ENCODE data around the gene CCL11. TPM values are rescaled to one million over a fixed set of nuclear protein-coding genes. Genes with fewer than 3 reads are reported as not detected.

Gene CCL11
- total and polyA plus RNA-seq, 2 of the 8 experiments (the other 6 are each of a cell fraction or from before 2014, with no cell fraction given), result not detected

GRCh38 chr17:34252095-34252443 is 33.5 kb upstream of the CCL11 start:
- H4K5ac ChIP-seq (ENCODE audit: insufficient read length, low read depth, low read length), result no peak overlapping the region
- H2BK20ac ChIP-seq (ENCODE audit: low read length), result 0 out of 2 replicates have a peak overlapping the region, but pooled peaks have one; percentile 55
- no peak overlapping the region for H3K4me3 ChIP-seq (ENCODE audit: extremely low read depth in 1 of 4, insufficient read depth in 2 of 4, low read depth in 3 of 4, low read length in 4 of 4)
- CTCF ChIA-PET (ENCODE audit: partially characterized antibody), result interaction anchor here (0.6 to 1.4 kb wide), 6 partner anchors 51 to 486 kb away, joined by 3 to 8 read pairs (median 4); no protein-coding TSS in a partner anchor
- no peak overlapping the region for H2BK5ac ChIP-seq (ENCODE audit: low read depth, low read length)
- no peak overlapping the region for H4K91ac ChIP-seq (replicated peaks; ENCODE audit: insufficient read length, low read length)
- H3K23ac ChIP-seq (ENCODE audit: insufficient read length), result no peak overlapping the region
- H3K4me1 ChIP-seq (replicated peaks in 1 of 4; ENCODE audit: control insufficient read depth in 3 of 4, insufficient read depth in 4 of 4, low read length in 3 of 4), result peaks cover 4 to 11% (median 7%) of the 10 kb centered on the region in 4 experiments; a peak in 6 of 7 replicates
- POLR2A ChIA-PET (ENCODE audit: partially characterized antibody), result interaction anchor here (1.1 kb wide), 1 partner anchor 15 kb away, joined by 3 read pairs; no protein-coding TSS in a partner anchor
- WGBS, 2 experiments (ENCODE audit: extremely low coverage in 1 of 2, insufficient coverage in 1 of 2, insufficient read length in 1 of 2, insufficient replicate concordance in 2 of 2, low coverage in 1 of 2, low lambda C conversion rate in 2 of 2, missing lambda C conversion rate in 1 of 2), result 94% methylated on average over 5 of the region's 5 CpGs; no CpG with 5 or more reads in 1 of the 2 experiments
- H3K18ac ChIP-seq (ENCODE audit: extremely low read depth, low read length), result no peak overlapping the region
- no peaks in the 10 kb centered on the region for H3K79me2 ChIP-seq (ENCODE audit: control insufficient read depth in 1 of 2, insufficient read depth in 2 of 2, low read length in 2 of 2)
- H3K27ac ChIP-seq (ENCODE audit: low read depth, low read length), result no peak overlapping the region
- H4K20me1 ChIP-seq (replicated peaks in 1 of 2; ENCODE audit: control insufficient read depth in 1 of 2, insufficient read depth in 2 of 2, low read length in 2 of 2), result no peaks in the 10 kb centered on the region
- H3K9me3 ChIP-seq (ENCODE audit: insufficient read depth in 2 of 2, low read depth in 1 of 2, low read length in 1 of 2), result no peaks in the 10 kb centered on the region
- H3K27me3 ChIP-seq (replicated peaks in 1 of 4; ENCODE audit: control insufficient read depth in 3 of 4, extremely low read depth in 1 of 4, insufficient read depth in 3 of 4, low read length in 3 of 4), result no peaks in the 10 kb centered on the region
- no peak overlapping the region for H3K9ac ChIP-seq (replicated peaks in 1 of 4; ENCODE audit: extremely low read depth in 1 of 4, low read depth in 3 of 4, low read length in 3 of 4)
- no peak for DNase-seq (ENCODE audit: low read depth in 1 of 2, low spot score in 2 of 2)
- H2BK15ac ChIP-seq (ENCODE audit: low read length), result no peak overlapping the region
- peaks cover 6% of the 10 kb centered on the region; the same call in 1 of the 2 replicates for H3K23me2 ChIP-seq (ENCODE audit: low read depth, low read length)
- no peak overlapping the region for H3K14ac ChIP-seq (ENCODE audit: insufficient read length)
- H2BK12ac ChIP-seq (ENCODE audit: low read depth, low read length), result no peak overlapping the region
- H3K56ac ChIP-seq (replicated peaks; ENCODE audit: insufficient read length, low read depth, low read length), result no peak overlapping the region
- H3K79me1 ChIP-seq (ENCODE audit: low read depth, low read length), result no peaks in the 10 kb centered on the region
- H2AFZ ChIP-seq (ENCODE audit: low read length), result no peak overlapping the region
- H3K4ac ChIP-seq (replicated peaks; ENCODE audit: insufficient read length, low read depth, low read length), result no peak overlapping the region
- H3K36me3 ChIP-seq (ENCODE audit: control insufficient read depth in 2 of 4, insufficient read depth in 4 of 4, low read length in 3 of 4), result no peaks in the 10 kb centered on the region
- FAIRE-seq, result no peak
- H3K4me2 ChIP-seq (ENCODE audit: insufficient read depth in 1 of 2, low read depth in 2 of 2, low read length in 2 of 2), result no peak overlapping the region
- H2AK5ac ChIP-seq (ENCODE audit: low read depth, low read length), result no peak overlapping the region
- no peak overlapping the region for H4K8ac ChIP-seq (ENCODE audit: extremely low read depth, insufficient read depth, low read length)
- no peak overlapping the region for H2BK120ac ChIP-seq (replicated peaks; ENCODE audit: low read depth, low read length)
- TF ChIP-seq TEAD4 (IDR thresholded peaks at IDR 0.05; ENCODE audit: low read depth, low read length), result no peak
- no peak for TF ChIP-seq CTBP2 (IDR thresholded peaks at IDR 0.05; ENCODE audit: borderline replicate concordance, insufficient read depth, insufficient read length, low read length)
- TF ChIP-seq TCF12 (IDR thresholded peaks at IDR 0.05; ENCODE audit: low read depth, low read length), result no peak
- no peak for TF ChIP-seq NANOG (IDR thresholded peaks at IDR 0.05; ENCODE audit: insufficient read depth, low read depth, low read length, poor library complexity, severe bottlenecking)
- TF ChIP-seq RBBP5 (IDR thresholded peaks at IDR 0.05; ENCODE audit: borderline replicate concordance, low read depth, low read length), result no peak
- TF ChIP-seq JUN (IDR thresholded peaks at IDR 0.05; ENCODE audit: low read depth, low read length), result no peak
- TF ChIP-seq PHF8 (conservative IDR thresholded peaks at IDR 0.05; ENCODE audit: low read depth, low read length), result no peak
- TF ChIP-seq BRCA1 (IDR thresholded peaks at IDR 0.05; ENCODE audit: low read depth, low read length), result no peak
- no peak for TF ChIP-seq JUND (IDR thresholded peaks at IDR 0.05; ENCODE audit: low read length)
- TF ChIP-seq ASH2L (IDR thresholded peaks at IDR 0.05; ENCODE audit: low read length), result no peak
- TF ChIP-seq E2F6 (IDR thresholded peaks at IDR 0.05), result no peak
- no peak for TF ChIP-seq ATF3 (IDR thresholded peaks at IDR 0.05; ENCODE audit: insufficient read depth, low read depth, low read length)
- no peak for TF ChIP-seq KDM5A (IDR thresholded peaks at IDR 0.05; ENCODE audit: low read length)
